Measurements from ENCODE around the gene HECTD4.

GRCh38 chr12:112347581-112347982 is 34.6 kb downstream of the HECTD4 start:
- TF ChIP-seq, protein P1, sequence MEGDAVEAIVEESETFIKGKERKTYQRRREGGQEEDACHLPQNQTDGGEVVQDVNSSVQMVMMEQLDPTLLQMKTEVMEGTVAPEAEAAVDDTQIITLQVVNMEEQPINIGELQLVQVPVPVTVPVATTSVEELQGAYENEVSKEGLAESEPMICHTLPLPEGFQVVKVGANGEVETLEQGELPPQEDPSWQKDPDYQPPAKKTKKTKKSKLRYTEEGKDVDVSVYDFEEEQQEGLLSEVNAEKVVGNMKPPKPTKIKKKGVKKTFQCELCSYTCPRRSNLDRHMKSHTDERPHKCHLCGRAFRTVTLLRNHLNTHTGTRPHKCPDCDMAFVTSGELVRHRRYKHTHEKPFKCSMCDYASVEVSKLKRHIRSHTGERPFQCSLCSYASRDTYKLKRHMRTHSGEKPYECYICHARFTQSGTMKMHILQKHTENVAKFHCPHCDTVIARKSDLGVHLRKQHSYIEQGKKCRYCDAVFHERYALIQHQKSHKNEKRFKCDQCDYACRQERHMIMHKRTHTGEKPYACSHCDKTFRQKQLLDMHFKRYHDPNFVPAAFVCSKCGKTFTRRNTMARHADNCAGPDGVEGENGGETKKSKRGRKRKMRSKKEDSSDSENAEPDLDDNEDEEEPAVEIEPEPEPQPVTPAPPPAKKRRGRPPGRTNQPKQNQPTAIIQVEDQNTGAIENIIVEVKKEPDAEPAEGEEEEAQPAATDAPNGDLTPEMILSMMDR (conservative IDR thresholded peaks at IDR 0.05), result no peak
- TF ChIP-seq EZH2 (IDR thresholded peaks at IDR 0.05; ENCODE audit: low read depth), result no peak

Data from PC-9 (cell line).